ENCODE results near the gene ARPC5L.
"Not testable (repeated sequence)": the region's sequence is repeated elsewhere in the genome, so short reads cannot be mapped to it uniquely, and the experiment has no call there.

ARPC5L gene

GRCh38 chr9:124841075-124841821, 20.7 kb upstream of the ARPC5L start:
- DNase-seq, result no peak

GRCh38 chr9:124843456-124844034, 18.4 kb upstream of the ARPC5L start:
- DNase-seq, result no peak

- no peak for DNase-seq
Observed at GRCh38 chr9:124844291-124844690, 17.6 kb upstream of the ARPC5L start.

GRCh38 chr9:124846467-124846866, 15.5 kb upstream of the ARPC5L start:
- DNase-seq, result not testable (repeated sequence)

- DNase-seq, result no peak
Observed at GRCh38 chr9:124846969-124847368, 15.0 kb upstream of the ARPC5L start.

- no peak for DNase-seq
Observed at GRCh38 chr9:124849801-124850200, 12.1 kb upstream of the ARPC5L start.

- no peak for DNase-seq
Observed at GRCh38 chr9:124852121-124852828, 9.7 kb upstream of the ARPC5L start.

GRCh38 chr9:124852829-124853531, 8.9 kb upstream of the ARPC5L start, which contains the start of gene WDR38:
WDR38 (plus strand) TSS chr9:124853460; CDS start chr9:124853532, 72 bp downstream.
- DNase-seq, result peak; percentile 74

GRCh38 chr9:124853605-124854143, 8.3 kb upstream of the ARPC5L start:
- DNase-seq, result no peak

GRCh38 chr9:124854161-124854560, 7.8 kb upstream of the ARPC5L start:
- DNase-seq, result no peak

GRCh38 chr9:124854822-124855221, 7.1 kb upstream of the ARPC5L start:
- DNase-seq, result no peak

- no peak for DNase-seq
Observed at GRCh38 chr9:124855566-124855943, 6.4 kb upstream of the ARPC5L start.

- no peak for DNase-seq
Observed at GRCh38 chr9:124855944-124856765, 5.8 kb upstream of the ARPC5L start.

- no peak for DNase-seq
Observed at GRCh38 chr9:124857533-124858162, 4.3 kb upstream of the ARPC5L start.

GRCh38 chr9:124858330-124859046, 3.4 kb upstream of the ARPC5L start:
- no peak for DNase-seq

GRCh38 chr9:124859803-124860581, 1.9 kb upstream of the ARPC5L start:
- DNase-seq, result no peak

- no peak for DNase-seq
Observed at GRCh38 chr9:124860582-124861341, 1.2 kb upstream of the ARPC5L start.

GRCh38 chr9:124863371-124863871, 1.5 kb downstream of the ARPC5L start:
- DNase-seq, result no peak

Measured in stimulated activated CD4-positive, alpha-beta T cell treated with anti-CD3 and anti-CD28 coated beads, Interleukin-4, amount 100 ng/mL, for 24 hours (primary cell).